Measurements from ENCODE around the gene C10orf90.
"Not testable (repeated sequence)": the region's sequence is repeated elsewhere in the genome, so short reads cannot be mapped to it uniquely, and the experiment has no call there.

Gene C10orf90

GRCh38 chr10:126581648-126582046 lies 88.8 kb downstream of the C10orf90 start:
- DNase-seq, result no peak

- no peak for DNase-seq
Observed at GRCh38 chr10:126580873-126581647, 89.4 kb downstream of the C10orf90 start.

GRCh38 chr10:126576336-126576735 lies 94.2 kb downstream of the C10orf90 start:
- no peak for DNase-seq

GRCh38 chr10:126570621-126571602 lies 99.6 kb downstream of the C10orf90 start:
- DNase-seq, result no peak

GRCh38 chr10:126570245-126570570 lies 100.3 kb downstream of the C10orf90 start:
- no peak for DNase-seq

GRCh38 chr10:126569513-126570244 lies 100.8 kb downstream of the C10orf90 start:
- no peak for DNase-seq

GRCh38 chr10:126568809-126569385 lies 101.6 kb downstream of the C10orf90 start:
- DNase-seq, result no peak

GRCh38 chr10:126565871-126566270 lies 104.6 kb downstream of the C10orf90 start:
- no peak for DNase-seq

GRCh38 chr10:126565441-126565840 lies 105.1 kb downstream of the C10orf90 start:
- no peak for DNase-seq

GRCh38 chr10:126564326-126564888 lies 106.1 kb downstream of the C10orf90 start:
- DNase-seq, result no peak

GRCh38 chr10:126563361-126563760 lies 107.1 kb downstream of the C10orf90 start:
- DNase-seq, result no peak

- DNase-seq, result no peak
Observed at GRCh38 chr10:126561921-126562680, 108.4 kb downstream of the C10orf90 start.

GRCh38 chr10:126561294-126561920 lies 109.1 kb downstream of the C10orf90 start:
- DNase-seq, result no peak

GRCh38 chr10:126558881-126559280 lies 111.6 kb downstream of the C10orf90 start:
- no peak for DNase-seq

GRCh38 chr10:126551202-126551601 lies 119.3 kb downstream of the C10orf90 start:
- no peak for DNase-seq

GRCh38 chr10:126550586-126550985 lies 119.9 kb downstream of the C10orf90 start:
- not testable (repeated sequence) for DNase-seq

- no peak for DNase-seq
Observed at GRCh38 chr10:126549344-126549743, 121.1 kb downstream of the C10orf90 start.

- DNase-seq, result no peak
Observed at GRCh38 chr10:126544565-126544964, 125.9 kb downstream of the C10orf90 start.

GRCh38 chr10:126538439-126539135 lies 131.9 kb downstream of the C10orf90 start:
- no peak for DNase-seq

- no peak for DNase-seq
Observed at GRCh38 chr10:126536656-126537055, 133.8 kb downstream of the C10orf90 start.

- no peak for DNase-seq
Observed at GRCh38 chr10:126536148-126536547, 134.3 kb downstream of the C10orf90 start.
